CD4-positive, alpha-beta T cell treated with Interleukin-2 at 100 ng/mL for 4 hours (primary cell): ENCODE results near the gene VIPR1.

Source experiments
- DNase-seq: peaks from one replicate; pipeline ENCODE4 v3.0.0-alpha.2; 2020; ENCODE audit warnings: low spot score

VIPR1 gene

GRCh38 chr3:42493126-42493797 lies 9.2 kb upstream of the VIPR1 start:
- no peak for DNase-seq

- DNase-seq, result no peak
These were observed 8.7 kb upstream of the VIPR1 start for GRCh38 chr3:42493798-42494151.

- no peak for DNase-seq
These were observed 7.0 kb upstream of the VIPR1 start for GRCh38 chr3:42495393-42495792.

GRCh38 chr3:42497009-42497731 lies 5.3 kb upstream of the VIPR1 start:
- DNase-seq, result no peak

- DNase-seq, result no peak
These were observed 4.4 kb upstream of the VIPR1 start for GRCh38 chr3:42498034-42498433.

- DNase-seq, result no peak
These were observed 3.5 kb upstream of the VIPR1 start for GRCh38 chr3:42498791-42499477.

- DNase-seq, result no peak
These were observed 3.0 kb upstream of the VIPR1 start for GRCh38 chr3:42499478-42499871.

GRCh38 chr3:42500091-42500490 lies 2.4 kb upstream of the VIPR1 start:
- DNase-seq, result no peak

GRCh38 chr3:42500909-42501308 lies 1.5 kb upstream of the VIPR1 start:
- no peak for DNase-seq

- DNase-seq, result no peak
These were observed 1.1 kb upstream of the VIPR1 start for GRCh38 chr3:42501321-42501680.

GRCh38 chr3:42501681-42502428 lies 588 bp upstream of the VIPR1 start:
- peak; percentile 61 for DNase-seq

- no peak for DNase-seq
These were observed 945 bp downstream of the VIPR1 start for GRCh38 chr3:42503251-42503924.

GRCh38 chr3:42503957-42504333 lies 1.5 kb downstream of the VIPR1 start:
- DNase-seq, result no peak

- no peak for DNase-seq
These were observed 2.1 kb downstream of the VIPR1 start for GRCh38 chr3:42504334-42505127.

GRCh38 chr3:42505128-42505848 lies 2.8 kb downstream of the VIPR1 start:
- DNase-seq, result no peak

GRCh38 chr3:42505849-42506410 lies 3.5 kb downstream of the VIPR1 start:
- no peak for DNase-seq

- no peak for DNase-seq
These were observed 4.8 kb downstream of the VIPR1 start for GRCh38 chr3:42507252-42507651.

- no peak for DNase-seq
These were observed 5.4 kb downstream of the VIPR1 start for GRCh38 chr3:42507761-42508335.

GRCh38 chr3:42508562-42508961 lies 6.1 kb downstream of the VIPR1 start:
- DNase-seq, result no peak

GRCh38 chr3:42509111-42509510 lies 6.7 kb downstream of the VIPR1 start:
- no peak for DNase-seq
